GM23338 (cell line): ENCODE data around the gene SV2C. TPM values are rescaled to one million over a fixed set of nuclear protein-coding genes. Genes with fewer than 3 reads are reported as not detected.

Experiments
- ATAC-seq: fragments of 200-7000 bp; cut with Tn5 transposase; 3 replicates; pipeline ENCODE4 v1.9.1; 2020
- DNase-seq: peaks from one replicate; pipeline ENCODE4 v3.0.0-alpha.2; 2015; ENCODE audit warnings: low spot score
- H2AFZ ChIP-seq: fragments of 200-600 bp; sonication (generic); 2 replicates; pipeline ENCODE4 v1.8.0; 2016; ENCODE audit warnings: antibody characterized with exemption, mild to moderate bottlenecking, moderate library complexity
- H3F3A ChIP-seq: fragments of 200-600 bp; sonication (generic); replicated peaks from 2 replicates; pipeline ENCODE4 v1.8.0; 2017; ENCODE audit warnings: antibody characterized with exemption, mixed run types, low read depth
- H3K27ac ChIP-seq: fragments of 200-600 bp; sonication (generic); 2 replicates; pipeline ENCODE4 v1.6.1; 2016; ENCODE audit warnings: low read depth
- H3K27me3 ChIP-seq: fragments of 200-600 bp; sonication (generic); 2 replicates; pipeline ENCODE4 v1.8.0; 2016; ENCODE audit warnings: mild to moderate bottlenecking, mixed run types, moderate library complexity; ENCODE audit not compliant: insufficient read depth
- H3K36me3 ChIP-seq: fragments of 200-600 bp; sonication (generic); 2 replicates; pipeline ENCODE4 v1.8.0; 2016; ENCODE audit warnings: mild to moderate bottlenecking; ENCODE audit not compliant: insufficient read depth
- H3K4me1 ChIP-seq: fragments of 200-600 bp; sonication (generic); 2 replicates; pipeline ENCODE4 v1.8.0; 2016; ENCODE audit warnings: mild to moderate bottlenecking, moderate library complexity; ENCODE audit not compliant: insufficient read depth
- H3K4me2 ChIP-seq: fragments of 200-600 bp; sonication (generic); 2 replicates; pipeline ENCODE4 v1.7.1; 2017; ENCODE audit warnings: mixed run types
- H3K4me3 ChIP-seq: fragments of 200-600 bp; sonication (generic); 2 replicates; pipeline ENCODE4 v1.6.1; 2016; ENCODE audit warnings: mixed run types
- H3K79me2 ChIP-seq: fragments of 200-600 bp; sonication (generic); replicated peaks from 2 replicates; pipeline ENCODE4 v1.8.0; 2017; ENCODE audit warnings: mild to moderate bottlenecking; ENCODE audit not compliant: insufficient read depth
- H3K9me2 ChIP-seq: fragments of 200-600 bp; sonication (generic); 2 replicates; pipeline ENCODE4 v1.8.0; 2017; ENCODE audit not compliant: insufficient read depth
- H4K20me1 ChIP-seq: fragments of 200-600 bp; sonication (generic); replicated peaks from 2 replicates; pipeline ENCODE4 v1.8.0; 2017; ENCODE audit warnings: mild to moderate bottlenecking; ENCODE audit not compliant: insufficient read depth
- H3K27ac Mint-ChIP-seq: 2 replicates; pipeline ENCODE4 v1.8.0; 2020; ENCODE audit warnings: inconsistent platforms, mild to moderate bottlenecking, moderate library complexity, mixed read lengths
- H3K27me3 Mint-ChIP-seq: 3 replicates; pipeline ENCODE4 v1.8.0; 2022; ENCODE audit warnings: low read depth, mild to moderate bottlenecking, moderate library complexity, mixed read lengths, inconsistent platforms; ENCODE audit not compliant: insufficient read depth, poor library complexity
- H3K36me3 Mint-ChIP-seq: 3 replicates; pipeline ENCODE4 v1.8.0; 2021; ENCODE audit warnings: low read depth, mild to moderate bottlenecking, inconsistent platforms, moderate library complexity, mixed read lengths
- H3K4me1 Mint-ChIP-seq: 3 replicates; pipeline ENCODE4 v1.8.0; 2020; ENCODE audit warnings: mild to moderate bottlenecking, inconsistent platforms, mixed read lengths
- H3K4me3 Mint-ChIP-seq: 3 replicates; pipeline ENCODE4 v1.8.0; 2021; ENCODE audit warnings: moderate library complexity, mild to moderate bottlenecking, inconsistent platforms, mixed read lengths
- H3K9me3 Mint-ChIP-seq: 3 replicates; pipeline ENCODE4 v1.8.0; 2020; ENCODE audit warnings: moderate library complexity, mild to moderate bottlenecking, inconsistent platforms, mixed read lengths
- CTCF ChIP-seq, 2 experiments: fragments of 200-600 bp in 1 of 2; sonication (generic) in 1 of 2; conservative IDR thresholded peaks; 2 replicates each; pipeline versions ENCODE4 v1.5.1 to v1.6.1; 2016 to 2017; ENCODE audit warnings: antibody characterized with exemption in 2 of 2, low read depth in 2 of 2, mild to moderate bottlenecking in 2 of 2, moderate library complexity in 1 of 2
- POLR2AphosphoS5 ChIP-seq: IDR thresholded peaks from 2 replicates; pipeline ENCODE4 v1.6.1; 2016; ENCODE audit warnings: antibody characterized with exemption, low read depth
- ZNF462 ChIP-seq: fragments of 250-450 bp; sonication (Bioruptor Pico); IDR thresholded peaks from 2 replicates; pipeline ENCODE4 v1.5.0; 2020; ENCODE audit warnings: mild to moderate bottlenecking, moderate library complexity
- polyA plus RNA-seq: library from polyadenylated mRNA; unstranded; fragments of >200 nt; fragmentation: Nextera tagmentation; extraction: Ambion mirVana; gene quantifications from 2 replicates; pipeline ENCODE4 v1.2.1, GENCODE V29; 2016
- total RNA-seq: library from RNA; depleted of rRNA; stranded (reverse); fragments of >200 nt; shearing (Covaris generic); gene quantifications from 2 replicates; pipeline ENCODE4 v1.2.3, GENCODE V29; 2014

SV2C gene
- total and polyA plus RNA-seq, 2 experiments from 2014 or later = 0.05 to 0.07 TPM

- H2AFZ ChIP-seq = no peak overlapping the region
- no peak overlapping the region for H3K27ac ChIP-seq
- no peaks in the 10 kb centered on the region for H3K27me3 ChIP-seq
- Mint-ChIP-seq H3K27ac (no peak overlapping the region), H3K4me3 (no peak overlapping the region), H3K27me3 (no peaks in the 10 kb centered on the region), H3K36me3 (no peaks in the 10 kb centered on the region; the same call in 2 of the 3 replicates), H3K9me3 (peaks cover 14% of the 10 kb centered on the region; the same call in 2 of the 3 replicates), H3K4me1 (no peaks in the 10 kb centered on the region)
- no peaks in the 10 kb centered on the region for H3K4me1 ChIP-seq
- no peak overlapping the region for H3K4me2 ChIP-seq
- H3F3A ChIP-seq = no peaks in the 10 kb centered on the region
- no peaks in the 10 kb centered on the region for H3K79me2 ChIP-seq
- no peak for ATAC-seq
- no peak for TF ChIP-seq ZNF462
- peaks cover 7% of the 10 kb centered on the region; the same call in 1 of the 2 replicates for H3K9me2 ChIP-seq
- no peaks in the 10 kb centered on the region for H4K20me1 ChIP-seq
- no peak for DNase-seq
- H3K36me3 ChIP-seq = no peaks in the 10 kb centered on the region
- no peak overlapping the region for H3K4me3 ChIP-seq
These were observed 86.1 kb downstream of the SV2C start for GRCh38 chr5:76169146-76169905.

GRCh38 chr5:76174101-76174500 lies 90.9 kb downstream of the SV2C start:
- H3K4me3 Mint-ChIP-seq = no peak overlapping the region
- ATAC-seq = no peak
- peaks cover 14% of the 10 kb centered on the region; the same call in 2 of the 3 replicates for H3K9me3 Mint-ChIP-seq
- Histone ChIP-seq H3K79me2 (no peaks in the 10 kb centered on the region), H3K36me3 (no peaks in the 10 kb centered on the region), H2AFZ (no peak overlapping the region), H3K27me3 (no peaks in the 10 kb centered on the region), H3K4me2 (no peak overlapping the region), H3K4me1 (no peaks in the 10 kb centered on the region), H3F3A (no peaks in the 10 kb centered on the region), H4K20me1 (no peaks in the 10 kb centered on the region), H3K27ac (no peak overlapping the region), H3K4me3 (no peak overlapping the region), H3K9me2 (no peaks in the 10 kb centered on the region)
- H3K4me1 Mint-ChIP-seq = peaks cover 14% of the 10 kb centered on the region
- DNase-seq = no peak
- no peak overlapping the region for H3K27ac Mint-ChIP-seq
- H3K36me3 Mint-ChIP-seq = no peaks in the 10 kb centered on the region; the same call in 2 of the 3 replicates
- H3K27me3 Mint-ChIP-seq = no peaks in the 10 kb centered on the region
- TF ChIP-seq POLR2AphosphoS5 (no peak), CTCF (conservative IDR thresholded peaks at IDR 0.05; ENCODE audit: low read depth in 2 of 2) (no peak)
